ENCODE measurements around the gene MAP3K10. TPM values are rescaled to one million over a fixed set of nuclear protein-coding genes. Genes with fewer than 3 reads are reported as not detected.

Gene MAP3K10
- polyA plus RNA-seq, 1 donor from 2014 or later: 18.3 TPM

DNA sequence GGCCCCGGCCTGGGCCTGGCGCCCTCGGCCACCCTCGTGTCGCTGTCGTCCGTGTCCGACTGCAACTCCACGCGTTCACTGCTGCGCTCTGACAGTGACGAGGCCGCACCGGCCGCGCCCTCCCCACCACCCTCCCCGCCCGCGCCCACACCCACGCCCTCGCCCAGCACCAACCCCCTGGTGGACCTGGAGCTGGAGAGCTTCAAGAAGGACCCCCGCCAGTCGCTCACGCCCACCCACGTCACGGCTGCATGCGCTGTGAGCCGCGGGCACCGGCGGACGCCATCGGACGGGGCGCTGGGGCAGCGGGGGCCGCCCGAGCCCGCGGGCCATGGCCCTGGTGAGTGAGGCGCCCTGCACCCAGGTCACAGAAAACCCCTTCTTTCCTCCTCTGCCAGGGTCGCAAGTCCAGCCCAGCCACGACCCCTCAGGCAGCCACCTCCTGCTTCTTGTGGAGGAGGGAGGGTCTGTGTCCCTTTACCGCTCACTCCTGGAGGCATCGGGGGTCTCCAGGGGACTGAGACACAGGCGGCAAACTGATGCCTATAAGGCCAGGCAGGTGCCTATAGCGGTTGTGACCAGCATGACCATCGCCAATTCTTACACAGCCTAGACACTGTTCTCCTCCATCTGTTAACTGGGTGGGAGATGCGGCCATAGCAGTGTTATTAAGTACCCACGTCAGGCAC, 22.8 kb downstream of the MAP3K10 start:
- Histone ChIP-seq H3K9me3 (ENCODE audit: low read length) (no peaks in the 10 kb centered on the region), H3K27me3 (ENCODE audit: insufficient read depth, low read depth, low read length) (peaks cover 9% of the 10 kb centered on the region), H2AFZ (ENCODE audit: low read depth, low read length) (no peak overlapping the region), H3F3A (ENCODE audit: insufficient read depth, low read length, poor library complexity, severe bottlenecking) (no peaks in the 10 kb centered on the region), H3K27ac (ENCODE audit: low read length) (no peak overlapping the region), H3K4me3 (ENCODE audit: low read length) (no peak overlapping the region), H3K9ac (ENCODE audit: low read length) (no peak overlapping the region), H3K9me2 (ENCODE audit: insufficient read depth, low read length) (no peaks in the 10 kb centered on the region), H3K4me2 (ENCODE audit: low read length) (no peak overlapping the region), H3K36me3 (ENCODE audit: insufficient read depth, low read length) (no peaks in the 10 kb centered on the region), H3K79me2 (replicated peaks; ENCODE audit: insufficient read depth, low read length) (no peaks in the 10 kb centered on the region), H4K20me1 (ENCODE audit: insufficient read depth) (no peaks in the 10 kb centered on the region)
- no peak for TF ChIP-seq TAF1 (IDR thresholded peaks at IDR 0.05; ENCODE audit: low read depth)

DNA sequence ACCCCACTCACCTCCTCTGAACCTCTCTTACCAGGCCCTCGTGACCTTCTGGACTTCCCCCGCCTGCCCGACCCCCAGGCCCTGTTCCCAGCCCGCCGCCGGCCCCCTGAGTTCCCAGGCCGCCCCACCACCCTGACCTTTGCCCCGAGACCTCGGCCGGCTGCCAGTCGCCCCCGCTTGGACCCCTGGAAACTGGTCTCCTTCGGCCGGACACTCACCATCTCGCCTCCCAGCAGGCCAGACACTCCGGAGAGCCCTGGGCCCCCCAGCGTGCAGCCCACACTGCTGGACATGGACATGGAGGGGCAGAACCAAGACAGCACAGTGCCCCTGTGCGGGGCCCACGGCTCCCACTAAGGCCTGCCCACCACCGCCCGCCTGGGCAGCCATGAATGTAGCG, 23.7 kb downstream of the MAP3K10 start:
- Histone ChIP-seq H3K36me3 (ENCODE audit: insufficient read depth, low read length) (no peaks in the 10 kb centered on the region), H3K27ac (ENCODE audit: low read length) (no peak overlapping the region)

More for the DNA sequence above, 23.7 kb downstream of the MAP3K10 start:
- H3K9ac ChIP-seq (ENCODE audit: low read length): no peak overlapping the region
- TF ChIP-seq POLR2AphosphoS5 (IDR thresholded peaks at IDR 0.05) (no peak), TAF1 (IDR thresholded peaks at IDR 0.05; ENCODE audit: low read depth) (no peak), EP300 (conservative IDR thresholded peaks at IDR 0.05; ENCODE audit: poor library complexity, severe bottlenecking) (no peak), MXI1 (conservative IDR thresholded peaks at IDR 0.05; ENCODE audit: poor library complexity, severe bottlenecking) (no peak), RAD21 (conservative IDR thresholded peaks at IDR 0.05) (no peak), SMC3 (conservative IDR thresholded peaks at IDR 0.05; ENCODE audit: poor library complexity) (no peak), EZH2 (IDR thresholded peaks at IDR 0.05; ENCODE audit: borderline replicate concordance, insufficient read depth, low read length, poor library complexity, severe bottlenecking) (no peak)
- TF ChIP-seq, protein P1, sequence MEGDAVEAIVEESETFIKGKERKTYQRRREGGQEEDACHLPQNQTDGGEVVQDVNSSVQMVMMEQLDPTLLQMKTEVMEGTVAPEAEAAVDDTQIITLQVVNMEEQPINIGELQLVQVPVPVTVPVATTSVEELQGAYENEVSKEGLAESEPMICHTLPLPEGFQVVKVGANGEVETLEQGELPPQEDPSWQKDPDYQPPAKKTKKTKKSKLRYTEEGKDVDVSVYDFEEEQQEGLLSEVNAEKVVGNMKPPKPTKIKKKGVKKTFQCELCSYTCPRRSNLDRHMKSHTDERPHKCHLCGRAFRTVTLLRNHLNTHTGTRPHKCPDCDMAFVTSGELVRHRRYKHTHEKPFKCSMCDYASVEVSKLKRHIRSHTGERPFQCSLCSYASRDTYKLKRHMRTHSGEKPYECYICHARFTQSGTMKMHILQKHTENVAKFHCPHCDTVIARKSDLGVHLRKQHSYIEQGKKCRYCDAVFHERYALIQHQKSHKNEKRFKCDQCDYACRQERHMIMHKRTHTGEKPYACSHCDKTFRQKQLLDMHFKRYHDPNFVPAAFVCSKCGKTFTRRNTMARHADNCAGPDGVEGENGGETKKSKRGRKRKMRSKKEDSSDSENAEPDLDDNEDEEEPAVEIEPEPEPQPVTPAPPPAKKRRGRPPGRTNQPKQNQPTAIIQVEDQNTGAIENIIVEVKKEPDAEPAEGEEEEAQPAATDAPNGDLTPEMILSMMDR (IDR thresholded peaks at IDR 0.05; ENCODE audit: poor library complexity, severe bottlenecking): no peak
- TF ChIP-seq, protein P2, sequence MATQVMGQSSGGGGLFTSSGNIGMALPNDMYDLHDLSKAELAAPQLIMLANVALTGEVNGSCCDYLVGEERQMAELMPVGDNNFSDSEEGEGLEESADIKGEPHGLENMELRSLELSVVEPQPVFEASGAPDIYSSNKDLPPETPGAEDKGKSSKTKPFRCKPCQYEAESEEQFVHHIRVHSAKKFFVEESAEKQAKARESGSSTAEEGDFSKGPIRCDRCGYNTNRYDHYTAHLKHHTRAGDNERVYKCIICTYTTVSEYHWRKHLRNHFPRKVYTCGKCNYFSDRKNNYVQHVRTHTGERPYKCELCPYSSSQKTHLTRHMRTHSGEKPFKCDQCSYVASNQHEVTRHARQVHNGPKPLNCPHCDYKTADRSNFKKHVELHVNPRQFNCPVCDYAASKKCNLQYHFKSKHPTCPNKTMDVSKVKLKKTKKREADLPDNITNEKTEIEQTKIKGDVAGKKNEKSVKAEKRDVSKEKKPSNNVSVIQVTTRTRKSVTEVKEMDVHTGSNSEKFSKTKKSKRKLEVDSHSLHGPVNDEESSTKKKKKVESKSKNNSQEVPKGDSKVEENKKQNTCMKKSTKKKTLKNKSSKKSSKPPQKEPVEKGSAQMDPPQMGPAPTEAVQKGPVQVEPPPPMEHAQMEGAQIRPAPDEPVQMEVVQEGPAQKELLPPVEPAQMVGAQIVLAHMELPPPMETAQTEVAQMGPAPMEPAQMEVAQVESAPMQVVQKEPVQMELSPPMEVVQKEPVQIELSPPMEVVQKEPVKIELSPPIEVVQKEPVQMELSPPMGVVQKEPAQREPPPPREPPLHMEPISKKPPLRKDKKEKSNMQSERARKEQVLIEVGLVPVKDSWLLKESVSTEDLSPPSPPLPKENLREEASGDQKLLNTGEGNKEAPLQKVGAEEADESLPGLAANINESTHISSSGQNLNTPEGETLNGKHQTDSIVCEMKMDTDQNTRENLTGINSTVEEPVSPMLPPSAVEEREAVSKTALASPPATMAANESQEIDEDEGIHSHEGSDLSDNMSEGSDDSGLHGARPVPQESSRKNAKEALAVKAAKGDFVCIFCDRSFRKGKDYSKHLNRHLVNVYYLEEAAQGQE (IDR thresholded peaks at IDR 0.05; ENCODE audit: borderline replicate concordance): no peak
- no peak overlapping the region for H3K4me3 ChIP-seq (ENCODE audit: low read length)
- no peak overlapping the region for H2AFZ ChIP-seq (ENCODE audit: low read depth, low read length)
- H3K9me2 ChIP-seq (ENCODE audit: insufficient read depth, low read length): no peaks in the 10 kb centered on the region
- no peaks in the 10 kb centered on the region for H3K79me2 ChIP-seq (replicated peaks; ENCODE audit: insufficient read depth, low read length)
- H3K27me3 ChIP-seq (ENCODE audit: insufficient read depth, low read depth, low read length): peaks cover 10% of the 10 kb centered on the region
- H3K4me2 ChIP-seq (ENCODE audit: low read length): no peak overlapping the region
- no peaks in the 10 kb centered on the region for H3K9me3 ChIP-seq (ENCODE audit: low read length)
- no peaks in the 10 kb centered on the region for H3F3A ChIP-seq (ENCODE audit: insufficient read depth, low read length, poor library complexity, severe bottlenecking)
- H4K20me1 ChIP-seq (ENCODE audit: insufficient read depth): no peaks in the 10 kb centered on the region

Measured in neural cell (in vitro differentiated cells).